ENCODE measurements around the gene PELO.

Gene PELO

GRCh38 chr5:52830650-52831049 is 42.9 kb downstream of the PELO start:
- no peaks in the 10 kb centered on the region for H3K36me3 ChIP-seq (ENCODE audit: insufficient read depth, low read length)
- H3K4me1 ChIP-seq (ENCODE audit: insufficient read depth, low read length), result peaks cover 2% of the 10 kb centered on the region
- H3K27me3 ChIP-seq (ENCODE audit: insufficient read depth, low read length), result no peaks in the 10 kb centered on the region
- H3K4me3 ChIP-seq (ENCODE audit: low read length), result no peak overlapping the region
- H2AFZ ChIP-seq (ENCODE audit: low read depth, low read length), result no peak overlapping the region
- no peaks in the 10 kb centered on the region for H3K9me3 ChIP-seq (ENCODE audit: low read length)

GRCh38 chr5:52831786-52832511 is 44.2 kb downstream of the PELO start:
- H3K9me3 ChIP-seq (ENCODE audit: low read length), result no peaks in the 10 kb centered on the region
- H3K36me3 ChIP-seq (ENCODE audit: insufficient read depth, low read length), result no peaks in the 10 kb centered on the region
- H3K4me1 ChIP-seq (ENCODE audit: insufficient read depth, low read length), result peaks cover 2% of the 10 kb centered on the region
- H3K27me3 ChIP-seq (ENCODE audit: insufficient read depth, low read length), result no peaks in the 10 kb centered on the region
- H2AFZ ChIP-seq (ENCODE audit: low read depth, low read length), result no peak overlapping the region
- no peak overlapping the region for H3K4me3 ChIP-seq (ENCODE audit: low read length)

DNA sequence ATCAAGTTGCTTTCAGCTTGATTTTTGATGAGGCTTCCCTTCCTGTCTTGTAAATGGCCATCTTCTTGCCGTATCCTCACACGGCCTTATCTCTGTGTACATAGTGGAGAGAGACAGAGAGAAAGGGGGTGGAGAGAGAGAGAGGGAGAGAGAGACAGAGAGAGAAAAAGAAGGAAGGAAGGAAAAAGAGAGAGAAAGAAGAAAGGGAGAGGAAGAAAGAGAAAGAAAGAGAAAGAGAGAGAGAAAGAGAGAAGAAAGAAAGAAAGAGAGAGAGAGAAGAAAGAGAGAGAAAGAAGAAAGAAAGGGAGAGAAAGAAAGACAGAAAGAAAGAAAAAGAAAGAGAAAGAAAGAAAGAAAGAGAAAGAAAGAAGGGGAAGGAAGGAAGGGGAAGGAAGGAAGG is 46.6 kb downstream of the PELO start:
- H3K27me3 ChIP-seq (ENCODE audit: insufficient read depth, low read length), result no peaks in the 10 kb centered on the region
- H3K4me3 ChIP-seq (ENCODE audit: low read length), result no peak overlapping the region
- no peaks in the 10 kb centered on the region for H3K36me3 ChIP-seq (ENCODE audit: insufficient read depth, low read length)
- no peak overlapping the region for H2AFZ ChIP-seq (ENCODE audit: low read depth, low read length)
- no peaks in the 10 kb centered on the region for H3K9me3 ChIP-seq (ENCODE audit: low read length)
- peaks cover 2% of the 10 kb centered on the region for H3K4me1 ChIP-seq (ENCODE audit: insufficient read depth, low read length)

GRCh38 chr5:52837068-52837467 is 49.4 kb downstream of the PELO start:
- no peaks in the 10 kb centered on the region for H3K9me3 ChIP-seq (ENCODE audit: low read length)
- no peaks in the 10 kb centered on the region for H3K36me3 ChIP-seq (ENCODE audit: insufficient read depth, low read length)
- H2AFZ ChIP-seq (ENCODE audit: low read depth, low read length), result peak overlapping the region; percentile 88
- peaks cover 4% of the 10 kb centered on the region for H3K4me1 ChIP-seq (ENCODE audit: insufficient read depth, low read length)
- no peaks in the 10 kb centered on the region for H3K27me3 ChIP-seq (ENCODE audit: insufficient read depth, low read length)
- no peak overlapping the region for H3K4me3 ChIP-seq (ENCODE audit: low read length)
